Left renal pelvis (tissue), 4 donors: ENCODE measurements around the gene TMEM184B. TPM values are rescaled to one million over a fixed set of nuclear protein-coding genes. Genes with fewer than 3 reads are reported as not detected.

Experiments
- DNase-seq, 4 donors: peaks; one replicate each; pipeline ENCODE4 v3.0.0-alpha.2; 2013; ENCODE audit warnings: low read depth in 4 of 4, low spot score in 3 of 4
- polyA plus RNA-seq, 4 donors: library from polyadenylated mRNA; unstranded; fragments of 120-200 nt; gene quantifications; one replicate each; pipeline ENCODE4 v1.2.1, GENCODE V29; 2013; ENCODE audit not compliant: insufficient read length in 4 of 4

Gene TMEM184B
- polyA plus RNA-seq, 4 donors: 35.8 to 43.1 (median 42.5) TPM

DNA sequence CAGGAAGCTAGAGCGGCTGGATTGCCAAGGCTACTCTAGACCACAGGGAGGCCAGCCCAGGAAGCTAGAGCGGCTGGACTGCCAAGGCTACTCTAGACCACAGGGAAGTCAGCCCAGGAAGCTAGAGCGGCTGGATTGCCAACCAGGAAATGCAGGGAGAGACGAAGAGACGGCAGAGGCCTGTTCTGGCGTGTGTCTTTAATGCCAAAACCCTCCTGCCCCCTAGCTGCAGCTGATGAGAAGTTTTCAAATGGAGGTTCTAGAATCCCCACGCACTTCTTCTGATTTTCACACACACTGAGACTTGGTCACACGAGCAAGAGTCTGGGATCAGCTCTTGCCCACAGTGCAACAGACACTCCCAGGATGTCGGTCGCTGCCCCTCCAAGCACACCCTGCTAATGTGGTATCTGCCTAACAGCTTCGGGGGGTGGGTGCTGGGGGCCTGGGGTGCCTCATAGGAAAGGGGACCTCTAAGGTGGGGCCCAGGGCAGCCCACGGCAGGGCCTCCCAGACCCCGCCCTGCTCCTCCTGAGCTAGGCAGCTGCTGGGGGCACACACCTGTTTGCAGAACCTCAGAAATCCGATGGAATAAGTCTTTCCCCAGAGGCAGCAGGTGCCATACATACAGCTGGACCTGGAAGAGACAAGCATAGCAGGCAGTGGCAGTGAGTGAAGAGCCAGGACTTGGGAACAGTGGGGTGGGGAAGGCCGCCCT lies 42.5 kb downstream of the TMEM184B start:
- DNase-seq: no peak

DNA sequence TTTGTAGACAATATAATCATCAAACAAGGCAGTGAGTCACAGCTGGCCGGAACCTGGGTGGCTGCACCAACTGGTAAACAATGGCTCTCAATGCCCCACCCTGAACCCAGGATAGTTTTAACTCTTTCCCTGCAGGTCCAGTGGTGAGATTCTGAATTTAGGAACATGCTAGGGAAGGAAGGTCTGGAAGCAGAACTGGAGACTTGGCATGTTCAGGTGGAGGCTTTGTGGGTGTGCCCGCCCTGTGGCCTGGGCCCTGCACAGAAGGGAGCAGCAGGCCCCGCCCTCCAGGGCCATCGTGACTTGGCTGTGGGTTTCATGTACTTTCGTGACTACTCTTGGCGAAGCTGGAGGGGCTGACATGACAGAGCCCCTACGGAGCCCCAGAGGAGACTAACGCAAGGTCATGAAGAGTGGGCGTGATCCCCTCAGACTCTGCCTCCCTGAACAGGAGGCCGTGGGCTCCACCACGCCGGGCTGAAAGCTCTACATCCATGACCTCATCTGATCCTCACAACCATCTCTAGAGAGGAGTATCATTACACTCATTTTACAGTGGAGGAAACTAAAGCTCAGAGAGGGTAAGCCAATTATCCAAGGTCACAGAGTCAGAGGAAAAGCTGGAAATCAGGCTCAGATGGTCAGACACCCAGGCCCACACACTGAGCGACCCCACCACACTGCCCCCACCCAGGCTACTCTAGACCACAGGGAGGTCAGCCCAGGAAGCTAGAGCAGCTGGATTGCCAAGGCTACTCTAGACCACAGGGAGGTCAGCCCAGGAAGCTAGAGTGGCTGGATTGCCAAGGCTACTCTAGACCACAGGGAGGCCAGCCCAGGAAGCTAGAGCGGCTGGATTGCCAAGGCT lies 43.7 kb downstream of the TMEM184B start:
- DNase-seq: no peak

DNA sequence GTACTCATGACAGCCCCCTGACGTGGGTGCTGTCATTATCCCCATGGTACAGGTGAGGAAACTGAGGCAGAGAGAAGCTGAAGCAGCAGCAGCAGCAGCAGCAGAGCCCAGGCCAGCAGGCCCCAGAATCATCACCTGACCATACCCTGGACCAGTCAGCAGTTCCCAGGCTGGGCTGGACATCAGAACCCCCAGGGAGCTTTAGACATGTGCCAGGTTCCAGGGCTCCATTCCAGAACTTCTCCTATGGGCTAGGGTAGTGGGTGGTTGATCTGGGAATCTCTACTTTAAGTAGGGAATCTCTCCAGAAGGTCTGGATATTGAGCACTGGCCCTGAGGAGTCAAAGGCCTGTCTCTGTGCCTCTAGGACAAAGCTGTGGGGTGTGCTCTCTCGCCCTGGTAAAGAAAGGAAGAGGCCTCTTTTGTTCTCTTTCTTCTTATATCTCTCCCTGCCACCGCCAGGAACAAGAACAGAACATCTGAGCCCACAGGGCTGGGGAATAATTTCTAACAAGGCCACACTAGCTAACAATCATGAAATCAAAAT lies 44.4 kb downstream of the TMEM184B start:
- no peak for DNase-seq

DNA sequence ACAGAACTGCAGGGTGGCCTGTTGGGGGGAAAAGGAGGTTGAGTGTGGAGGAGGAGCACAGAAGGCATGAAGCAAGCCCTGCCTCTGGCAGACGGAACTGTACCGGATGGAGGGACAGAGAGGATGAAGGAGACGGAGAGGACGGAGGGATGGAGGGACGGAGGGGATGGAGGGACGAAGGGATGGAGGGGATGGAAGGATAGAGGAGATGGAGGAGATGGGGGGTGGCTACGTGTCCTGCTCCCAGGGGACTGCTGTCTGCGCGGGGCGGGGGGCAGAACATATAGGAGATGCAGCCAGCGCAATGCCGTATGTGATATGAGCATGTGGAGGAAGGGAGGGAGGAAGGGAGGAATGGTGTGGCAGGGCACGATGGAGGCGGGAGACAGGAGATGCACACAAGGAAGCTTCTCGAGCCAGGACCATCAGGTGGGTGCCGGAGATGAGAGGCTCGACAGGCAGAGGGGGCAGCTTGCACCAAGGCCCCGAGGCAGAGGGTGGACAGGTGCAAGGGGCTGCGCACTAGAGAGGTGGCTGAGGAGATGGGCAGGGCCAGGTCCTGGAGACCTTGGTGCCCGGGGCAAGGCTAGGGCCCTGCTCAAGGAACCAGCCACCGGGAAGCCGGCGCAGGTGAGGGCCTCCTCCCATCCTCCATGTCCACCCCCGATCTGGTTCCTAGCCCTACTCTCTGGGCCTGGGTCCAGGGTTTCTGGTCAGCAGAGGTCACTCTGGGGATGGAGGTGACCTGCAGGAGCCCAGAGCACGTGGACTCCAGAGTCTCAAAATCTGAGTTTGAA lies 45.8 kb downstream of the TMEM184B start:
- no peak for DNase-seq

DNA sequence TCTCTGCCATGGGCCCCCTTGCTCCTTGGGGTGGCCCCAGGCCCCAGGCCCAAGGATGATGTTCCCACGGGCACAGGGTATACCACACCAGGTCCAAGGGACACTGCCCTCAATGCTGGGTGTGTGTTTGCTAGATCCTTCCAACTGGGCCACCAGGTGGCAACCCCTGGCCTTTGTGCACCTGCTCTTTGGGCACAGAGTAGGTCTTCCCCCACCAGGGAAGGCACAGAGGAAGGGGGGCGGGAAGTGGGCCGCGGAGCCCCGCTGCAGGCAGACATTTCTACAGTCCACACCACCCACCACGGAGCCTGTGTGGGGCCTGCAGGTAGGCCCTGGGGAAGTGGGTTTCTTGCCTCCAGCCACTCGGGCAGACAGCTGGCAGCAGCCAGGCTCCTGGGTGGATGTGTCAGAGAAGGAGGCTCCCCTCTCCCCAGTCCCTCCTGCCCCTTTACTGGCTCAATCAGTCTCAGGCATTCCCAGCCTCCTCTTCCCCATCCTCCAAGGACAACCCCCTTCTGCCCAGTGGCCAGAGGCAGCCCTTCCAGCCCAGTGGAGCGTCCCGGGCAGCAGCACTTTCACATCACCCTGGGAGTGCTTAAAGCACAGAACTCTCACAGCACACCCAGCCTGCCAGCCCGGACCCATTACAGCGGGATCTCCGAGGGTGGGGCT lies 49.4 kb downstream of the TMEM184B start:
- DNase-seq: no peak

DNA sequence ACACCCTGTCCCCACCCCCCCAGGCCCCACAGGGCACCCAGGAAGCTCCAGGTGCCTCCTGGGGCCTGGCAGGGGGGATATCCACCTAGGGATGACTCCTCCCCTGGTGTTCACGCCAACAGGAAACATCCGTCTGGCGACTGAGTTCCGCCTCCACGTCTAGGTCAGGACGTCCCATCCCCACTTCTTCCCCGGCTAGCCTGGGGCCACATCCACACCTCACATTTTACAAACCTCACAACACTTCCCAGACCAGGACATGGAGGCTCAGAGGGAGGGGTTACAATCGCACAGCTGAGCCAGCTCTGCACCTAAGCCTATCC lies 50.1 kb downstream of the TMEM184B start:
- no peak for DNase-seq

DNA sequence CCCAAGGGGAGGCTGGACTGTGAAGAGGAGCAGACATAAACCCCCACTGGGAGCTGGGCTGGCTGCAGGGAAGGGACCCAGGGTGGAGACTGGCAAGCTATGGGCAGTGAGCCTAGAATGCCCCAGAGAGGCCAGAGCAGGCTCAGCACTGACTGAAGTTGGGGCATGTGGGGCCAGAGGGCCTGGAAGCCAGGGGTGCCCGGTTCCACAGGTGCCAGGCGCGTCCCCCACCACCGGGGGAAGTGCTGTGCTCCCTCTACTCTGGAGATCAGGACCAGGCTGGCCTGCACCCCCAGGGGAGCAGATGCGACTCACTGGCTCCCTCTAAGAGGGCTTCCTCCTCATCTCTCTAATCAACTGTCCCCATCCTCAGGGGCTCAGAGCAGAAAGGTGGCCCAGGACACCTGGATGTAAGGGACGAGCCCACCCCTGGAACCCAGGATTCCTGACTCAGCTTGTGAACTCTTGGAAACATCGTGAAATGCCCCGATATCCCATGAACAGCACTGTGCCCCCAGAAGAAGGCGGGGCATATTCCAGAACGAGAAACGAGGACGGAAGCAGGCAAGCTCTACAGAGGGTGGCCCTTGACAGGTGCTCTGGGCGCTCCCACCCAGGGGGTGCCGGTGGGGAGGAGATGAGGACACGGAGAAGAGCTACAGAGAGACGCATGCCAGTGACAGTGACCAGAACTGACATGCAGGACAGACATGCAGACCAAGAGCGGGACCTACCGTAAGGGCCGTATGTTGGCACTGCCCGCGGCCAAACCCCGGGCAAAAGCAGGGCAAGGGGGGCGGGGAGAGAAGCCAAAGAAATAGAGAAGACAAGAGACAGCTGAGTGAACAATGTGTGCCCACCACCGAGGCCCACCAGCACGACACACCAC lies 50.7 kb downstream of the TMEM184B start:
- no peak for DNase-seq

DNA sequence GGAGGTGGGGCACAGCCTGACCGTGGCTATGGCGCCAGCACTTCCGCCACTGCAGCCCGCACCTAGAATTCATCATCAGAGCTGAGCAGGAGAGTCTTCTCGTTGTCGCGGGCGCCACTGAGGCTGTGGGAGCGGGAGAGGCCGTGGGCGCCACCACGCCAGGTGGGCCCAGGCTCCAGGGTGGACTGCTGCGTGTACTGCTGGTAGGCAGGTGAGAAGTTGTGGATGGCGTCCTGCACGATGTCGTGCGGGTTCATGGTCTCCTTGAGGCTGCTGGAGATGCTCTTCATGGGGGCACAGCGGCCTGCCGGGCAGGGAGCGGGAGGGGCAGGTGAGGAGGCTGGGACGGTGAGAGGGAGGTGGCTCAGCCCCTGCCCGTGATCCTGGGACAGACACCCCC lies 51.4 kb downstream of the TMEM184B start:
- no peak for DNase-seq

DNA sequence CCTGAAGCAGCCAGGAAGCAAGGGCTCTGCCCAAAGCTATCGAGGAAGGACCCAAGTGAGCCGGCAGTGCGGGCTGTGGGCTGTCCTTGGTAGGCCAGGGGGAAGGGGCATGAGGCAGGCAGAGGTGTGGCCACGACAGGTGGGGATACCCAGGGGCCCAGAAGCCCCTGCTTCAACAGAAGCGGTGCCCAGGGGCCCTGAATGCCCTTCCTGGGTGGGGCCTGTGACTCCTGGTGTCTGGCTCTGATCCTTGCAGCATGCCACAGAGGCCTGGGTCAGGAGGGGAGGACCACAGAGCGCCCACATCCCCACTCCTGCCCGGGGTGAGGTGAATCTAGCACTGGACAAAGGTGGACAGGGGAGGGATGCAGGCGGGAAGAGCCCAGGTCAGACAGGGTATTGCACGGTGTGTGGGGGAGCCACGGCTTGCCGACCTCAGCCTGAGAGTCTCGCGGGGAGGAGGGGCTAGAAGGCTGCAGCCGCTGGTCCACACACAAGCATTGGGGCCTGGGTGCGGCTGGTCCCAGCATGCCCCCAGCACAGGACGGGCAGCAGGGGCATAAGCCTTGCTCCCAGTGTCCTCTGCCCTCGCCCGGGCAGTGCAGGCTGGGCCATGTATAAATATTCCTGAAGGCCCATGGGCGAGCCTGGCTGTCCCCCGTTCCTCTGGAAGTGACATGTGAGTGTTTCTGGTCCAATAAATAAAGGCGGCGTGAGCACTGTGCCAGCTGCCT lies 52.0 kb downstream of the TMEM184B start:
- no peak for DNase-seq

DNA sequence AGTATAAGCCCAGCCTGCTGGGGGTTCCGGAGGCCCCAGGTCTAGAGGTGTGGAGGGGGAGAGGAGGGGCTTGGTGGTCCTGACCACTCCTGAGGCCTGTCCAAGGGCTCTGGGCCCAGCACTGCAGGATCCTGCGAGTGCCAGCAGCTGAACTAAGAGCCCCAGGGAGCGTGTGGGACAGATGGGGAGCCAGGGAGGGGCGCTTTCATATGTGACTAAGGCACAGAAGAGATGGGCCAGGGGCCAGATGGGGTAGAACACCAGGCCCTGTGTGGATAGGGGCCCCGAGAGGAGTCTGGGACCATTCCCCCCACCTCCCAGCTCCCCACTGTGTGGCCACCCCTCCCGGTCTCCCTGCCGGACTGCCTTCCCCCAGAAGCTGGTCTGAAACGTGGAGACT lies 52.6 kb downstream of the TMEM184B start:
- DNase-seq: no peak

DNA sequence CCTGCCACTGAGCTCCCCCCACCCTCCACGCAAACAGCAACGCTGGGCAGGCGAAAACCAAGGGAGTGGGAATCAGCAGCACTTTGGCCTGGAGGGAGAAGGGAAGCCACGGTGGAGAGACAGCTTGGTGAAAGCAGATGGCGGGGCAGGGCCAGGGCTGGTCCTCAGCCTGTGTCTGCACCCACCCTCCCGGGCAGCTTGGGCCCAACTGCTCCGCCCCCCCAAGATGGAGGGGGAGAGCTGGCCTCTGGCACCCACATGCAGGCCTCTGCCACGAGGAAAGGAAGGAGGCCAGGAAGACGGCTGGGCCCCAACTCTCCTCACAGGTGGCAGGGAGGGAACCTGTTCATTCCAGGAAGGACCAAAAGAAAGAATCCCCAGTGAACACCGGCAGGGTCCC lies 53.2 kb downstream of the TMEM184B start:
- DNase-seq: no peak

DNA sequence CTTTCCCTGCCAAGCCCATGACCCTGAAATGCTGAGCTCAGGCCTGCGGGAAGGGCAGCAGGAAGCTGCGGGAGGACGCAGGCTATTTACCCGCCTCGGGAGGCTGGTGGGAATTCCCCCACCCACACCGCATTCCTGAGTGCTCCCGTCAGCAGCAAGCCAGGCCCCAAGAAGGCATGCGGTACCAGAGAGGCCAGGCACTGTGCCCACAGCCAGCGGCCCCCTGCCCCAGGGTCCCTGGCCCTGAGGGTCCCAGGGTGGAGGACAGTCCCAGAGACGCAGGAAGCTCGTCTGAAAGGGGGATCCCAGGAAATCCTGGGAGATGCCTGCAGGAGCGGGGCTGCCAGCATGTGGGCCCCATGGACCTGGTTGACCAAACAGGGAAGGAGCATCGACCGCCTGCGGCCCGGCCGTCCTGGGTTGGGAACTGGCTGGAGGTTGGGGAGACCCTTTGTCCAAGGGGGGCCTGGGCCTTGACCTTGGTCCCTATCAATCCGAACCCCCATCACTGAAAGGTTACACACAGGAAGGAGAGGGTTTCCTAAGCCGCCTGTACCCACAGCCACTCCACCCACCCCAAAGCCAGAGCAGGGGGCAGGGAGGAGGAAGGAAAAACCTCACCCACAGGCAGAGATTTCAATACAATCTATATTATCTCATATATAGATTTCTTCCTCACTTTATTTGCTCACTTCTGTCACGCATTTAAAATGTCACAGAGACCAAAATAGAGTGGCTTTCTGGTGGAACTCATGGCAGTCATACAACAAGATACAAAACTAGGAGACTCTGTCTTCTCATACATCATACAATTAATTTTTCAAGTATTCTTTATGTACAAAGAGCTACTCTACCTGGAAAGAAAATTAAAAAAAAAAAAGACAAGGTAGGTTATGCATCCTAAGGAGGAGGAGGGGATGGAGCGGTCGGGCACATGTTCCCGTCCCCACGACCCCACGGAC lies 53.9 kb downstream of the TMEM184B start:
- no peak for DNase-seq

DNA sequence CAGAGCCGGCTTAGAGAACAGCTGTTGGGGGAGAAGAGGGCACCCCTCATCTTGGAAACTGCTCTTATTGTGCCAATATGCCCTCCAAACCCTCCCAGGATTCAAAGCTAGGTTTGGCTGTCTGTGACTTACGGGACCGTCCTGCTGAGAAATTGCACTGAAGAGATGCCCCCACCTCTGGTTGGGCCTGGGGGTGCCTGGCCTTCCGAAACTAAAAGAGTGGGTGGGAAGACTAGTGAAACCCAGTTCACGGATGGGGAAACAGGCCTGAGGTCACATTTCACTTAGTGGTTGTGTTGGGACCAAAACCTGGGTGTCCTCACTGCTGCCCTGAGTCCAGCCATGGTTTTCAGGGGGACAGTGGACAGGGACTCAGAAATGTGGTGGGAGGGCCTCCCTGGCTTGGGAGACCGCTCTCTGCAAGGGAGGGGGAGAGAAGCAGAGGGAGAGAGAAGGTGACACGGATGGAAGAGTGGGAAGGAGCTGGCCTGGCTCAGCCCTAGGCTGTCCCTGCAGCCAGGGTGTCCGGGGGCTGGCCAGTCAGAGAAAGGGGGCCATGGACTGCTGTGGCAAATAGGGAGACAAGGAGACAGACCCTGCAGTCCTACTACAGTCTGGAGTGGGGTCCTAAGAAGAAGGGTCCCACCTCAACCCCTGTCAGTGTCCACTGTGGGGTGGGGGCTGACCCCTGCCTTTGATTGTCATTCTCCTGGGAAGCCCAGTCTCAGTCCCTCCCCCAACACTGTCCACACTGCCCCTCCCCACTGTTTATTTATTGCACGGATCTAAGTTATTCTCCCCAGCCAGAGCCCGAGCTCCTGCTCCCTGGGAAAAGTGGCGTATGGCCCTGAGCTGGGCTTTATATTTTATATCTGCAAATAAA lies 57.4 kb downstream of the TMEM184B start:
- no peak for DNase-seq

DNA sequence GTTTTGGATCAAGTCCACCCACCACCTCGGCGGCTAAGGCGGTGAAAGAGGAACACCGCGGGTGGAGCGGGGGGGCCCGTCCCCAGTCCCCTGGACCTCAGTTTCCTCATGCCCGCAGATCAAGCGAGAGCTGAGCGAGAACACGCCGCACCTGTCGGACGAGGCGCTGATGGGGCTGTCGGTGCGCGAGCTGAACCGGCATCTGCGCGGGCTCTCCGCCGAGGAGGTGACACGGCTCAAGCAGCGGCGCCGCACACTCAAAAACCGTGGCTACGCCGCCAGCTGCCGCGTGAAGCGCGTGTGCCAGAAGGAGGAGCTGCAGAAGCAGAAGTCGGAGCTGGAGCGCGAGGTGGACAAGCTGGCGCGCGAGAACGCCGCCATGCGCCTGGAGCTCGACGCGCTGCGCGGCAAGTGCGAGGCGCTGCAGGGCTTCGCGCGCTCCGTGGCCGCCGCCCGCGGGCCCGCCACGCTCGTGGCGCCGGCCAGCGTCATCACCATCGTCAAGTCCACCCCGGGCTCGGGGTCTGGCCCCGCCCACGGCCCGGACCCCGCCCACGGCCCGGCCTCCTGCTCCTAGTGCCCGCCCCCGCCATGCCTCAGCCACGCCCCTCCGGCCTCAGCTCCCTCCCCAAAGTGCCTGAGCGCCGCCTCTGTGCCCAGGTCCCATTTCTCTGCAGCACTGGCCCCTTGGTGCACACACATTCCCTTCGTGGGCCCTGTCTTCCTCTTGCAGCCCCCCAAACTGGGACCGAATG lies 58.3 kb downstream of the TMEM184B start:
- no peak for DNase-seq

DNA sequence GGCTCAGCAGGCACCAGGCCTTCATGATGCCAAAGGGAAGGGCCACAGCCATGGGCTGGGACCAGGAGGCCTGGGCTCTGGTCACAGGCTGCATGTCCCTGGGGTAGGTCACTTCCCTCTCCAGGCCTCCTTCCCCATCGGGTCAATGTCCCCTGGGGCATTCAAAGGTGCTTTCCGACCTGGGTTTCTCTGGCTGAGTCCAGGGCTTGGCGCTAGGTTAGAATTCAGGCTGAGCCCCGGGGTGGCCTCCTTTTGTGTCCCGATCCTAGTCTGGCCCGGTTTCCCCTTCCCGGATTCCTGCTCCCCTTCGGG lies 58.9 kb downstream of the TMEM184B start:
- DNase-seq: no peak

DNA sequence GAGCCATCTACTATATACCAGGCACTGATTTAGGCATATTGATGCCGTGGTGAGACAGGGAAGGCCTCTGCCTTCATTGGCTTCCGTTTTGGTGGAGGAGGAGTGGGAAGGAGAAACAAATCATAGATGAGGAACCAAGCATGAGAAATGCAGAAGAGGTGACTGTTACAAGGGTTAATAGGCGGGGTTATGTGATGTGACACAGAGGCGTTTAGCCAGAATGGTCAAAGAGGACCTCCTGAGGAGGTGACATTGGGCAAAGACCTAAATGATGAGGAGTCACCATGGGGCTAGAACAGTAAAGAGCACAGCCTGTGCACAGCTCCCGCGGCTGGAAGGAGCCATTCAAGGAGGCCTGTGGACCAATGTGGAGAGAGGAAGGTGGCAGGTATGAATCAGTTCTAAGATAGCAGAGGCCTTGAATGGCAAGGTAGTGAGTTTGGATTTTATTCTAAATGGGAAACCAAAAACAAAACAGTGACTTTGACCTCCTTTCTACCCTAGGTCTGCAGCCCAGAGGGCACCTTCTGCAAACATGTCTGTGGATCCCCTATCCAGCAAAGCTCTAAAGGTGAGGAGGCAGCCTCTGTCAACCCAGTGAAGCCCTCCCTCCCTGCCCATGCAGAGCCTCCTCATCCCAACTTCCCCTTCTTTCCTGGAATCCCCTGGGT lies 59.4 kb downstream of the TMEM184B start:
- DNase-seq: no peak
